HG03520 (cell line): ENCODE measurements around the gene SYNJ1.
"Not testable (repeated sequence)": the region's sequence is repeated elsewhere in the genome, so short reads cannot be mapped to it uniquely, and the experiment has no call there.

Experiments
- ATAC-seq: cut with Tn5 transposase; IDR thresholded peaks from one replicate; pipeline ENCODE4 v1.9.1; 2021; ENCODE audit warnings: mild to moderate bottlenecking, moderate library complexity; ENCODE audit not compliant: unreplicated experiment

Gene SYNJ1

GRCh38 chr21:32698971-32699693, 28.7 kb downstream of the SYNJ1 start:
- no peak for ATAC-seq

- ATAC-seq = no peak
Observed at GRCh38 chr21:32698286-32698685, 29.5 kb downstream of the SYNJ1 start.

- not testable (repeated sequence) for ATAC-seq
Observed at GRCh38 chr21:32695482-32695881, 32.3 kb downstream of the SYNJ1 start.

GRCh38 chr21:32693581-32693980, 34.2 kb downstream of the SYNJ1 start:
- ATAC-seq = no peak

- ATAC-seq = no peak
Observed at GRCh38 chr21:32690085-32690484, 37.7 kb downstream of the SYNJ1 start.

GRCh38 chr21:32687643-32688345, 40.0 kb downstream of the SYNJ1 start:
- no peak for ATAC-seq

GRCh38 chr21:32682696-32683474, 44.9 kb downstream of the SYNJ1 start:
- no peak for ATAC-seq

GRCh38 chr21:32674731-32675130, 53.1 kb downstream of the SYNJ1 start:
- no peak for ATAC-seq

- ATAC-seq = no peak
Observed at GRCh38 chr21:32674038-32674437, 53.8 kb downstream of the SYNJ1 start.

GRCh38 chr21:32666258-32666657, 61.6 kb downstream of the SYNJ1 start:
- ATAC-seq = no peak

GRCh38 chr21:32664095-32664494, 63.7 kb downstream of the SYNJ1 start:
- ATAC-seq = not testable (repeated sequence)

- not testable (repeated sequence) for ATAC-seq
Observed at GRCh38 chr21:32661981-32662380, 65.8 kb downstream of the SYNJ1 start.

- not testable (repeated sequence) for ATAC-seq
Observed at GRCh38 chr21:32661026-32661782, 66.6 kb downstream of the SYNJ1 start.

- ATAC-seq = no peak
Observed at GRCh38 chr21:32658524-32658923, 69.3 kb downstream of the SYNJ1 start.

GRCh38 chr21:32653326-32653901, 74.4 kb downstream of the SYNJ1 start:
- no peak for ATAC-seq

- ATAC-seq = no peak
Observed at GRCh38 chr21:32648165-32648564, 79.6 kb downstream of the SYNJ1 start.

- ATAC-seq = no peak
Observed at GRCh38 chr21:32645261-32646182, 82.3 kb downstream of the SYNJ1 start.

- ATAC-seq = no peak
Observed at GRCh38 chr21:32641710-32642698, 85.8 kb downstream of the SYNJ1 start.
